ENCODE measurements around the gene SNTA1. TPM values are rescaled to one million over a fixed set of nuclear protein-coding genes. Genes with fewer than 3 reads are reported as not detected.

SNTA1 gene
- total RNA-seq, 4 donors from 2014 or later, result 193 to 291 (median 248) TPM

- no peaks in the 10 kb centered on the region for H3K9me3 ChIP-seq
- 94 to 97% methylated on average over 3 of the region's 3 CpGs for WGBS, 2 donors
Measured at GRCh38 chr20:33418033-33418432, 25.5 kb downstream of the SNTA1 start.

GRCh38 chr20:33415948-33416347 is 27.6 kb downstream of the SNTA1 start:
- TF ChIP-seq POLR2A (IDR thresholded peaks at IDR 0.05) (no peak), CTCF (IDR thresholded peaks at IDR 0.05) (peak; percentile 20 to 55 (median 54))
- intact Hi-C loops (cut with DNase I), result no loop called here
- Histone ChIP-seq H3K4me3 (replicated peaks in 1 of 3) (no peak overlapping the region), H3K36me3 (peaks cover 32 to 35% of the 10 kb centered on the region in 2 donors), H3K27me3 (no peaks in the 10 kb centered on the region), H3K4me1 (peaks cover 0 to 6% of the 10 kb centered on the region in 2 donors), H3K9me3 (no peaks in the 10 kb centered on the region), H3K27ac (no peak overlapping the region)
- 14 to 28% methylated on average over 6 to 8 of the region's 8 CpGs for WGBS, 2 donors
- peak; percentile 66 to 67 for DNase-seq

More at GRCh38 chr20:33418033-33418432, 25.5 kb downstream of the SNTA1 start:
- Histone ChIP-seq H3K27ac (no peak overlapping the region), H3K4me1 (peaks cover 0 to 11% of the 10 kb centered on the region in 2 donors), H3K4me3 (replicated peaks in 1 of 3) (no peak overlapping the region), H3K36me3 (peaks cover 11 to 18% of the 10 kb centered on the region in 2 donors), H3K27me3 (no peaks in the 10 kb centered on the region)
- no peak for DNase-seq
- intact Hi-C loops (cut with DNase I), result no loop called here
- TF ChIP-seq CTCF (IDR thresholded peaks at IDR 0.05) (no peak), POLR2A (IDR thresholded peaks at IDR 0.05) (no peak)

GRCh38 chr20:33412484-33412838 is 31.1 kb downstream of the SNTA1 start:
- peaks cover 45 to 63% of the 10 kb centered on the region in 2 donors for H3K36me3 ChIP-seq
- H3K4me3 ChIP-seq (replicated peaks in 1 of 3), result no peak overlapping the region
- DNase-seq, result no peak
- no peak overlapping the region for H3K27ac ChIP-seq
- intact Hi-C loops (cut with DNase I), result no loop called here
- peaks cover 0 to 6% of the 10 kb centered on the region in 2 donors for H3K4me1 ChIP-seq
- TF ChIP-seq CTCF (IDR thresholded peaks at IDR 0.05) (no peak), POLR2A (IDR thresholded peaks at IDR 0.05) (no peak)
- H3K27me3 ChIP-seq, result no peaks in the 10 kb centered on the region
- 94 to 95% methylated on average over 7 to 8 of the region's 8 CpGs for WGBS, 2 donors
- H3K9me3 ChIP-seq, result no peaks in the 10 kb centered on the region

GRCh38 chr20:33411711-33412483 is 31.7 kb downstream of the SNTA1 start:
- Histone ChIP-seq H3K9me3 (no peaks in the 10 kb centered on the region), H3K27me3 (no peaks in the 10 kb centered on the region), H3K36me3 (peaks cover 48 to 62% of the 10 kb centered on the region in 2 donors), H3K27ac (no peak overlapping the region), H3K4me3 (replicated peaks in 1 of 3) (no peak overlapping the region), H3K4me1 (peaks cover 0 to 6% of the 10 kb centered on the region in 2 donors)
- DNase-seq, result no peak
- TF ChIP-seq CTCF (IDR thresholded peaks at IDR 0.05), result no peak
- TF ChIP-seq POLR2A (IDR thresholded peaks at IDR 0.05), result no peak
- intact Hi-C loops (cut with DNase I), result no loop called here
- WGBS, 2 donors, result 97 to 98% methylated on average over 7 of the region's 7 CpGs

GRCh38 chr20:33411242-33411641 is 32.3 kb downstream of the SNTA1 start:
- TF ChIP-seq CTCF (IDR thresholded peaks at IDR 0.05) (no peak), POLR2A (IDR thresholded peaks at IDR 0.05) (no peak)
- no peaks in the 10 kb centered on the region for H3K27me3 ChIP-seq
- intact Hi-C loops (cut with DNase I), result no loop called here
- H3K4me3 ChIP-seq (replicated peaks in 1 of 3), result no peak overlapping the region
- no peak for DNase-seq
- peaks cover 0 to 6% of the 10 kb centered on the region in 2 donors for H3K4me1 ChIP-seq
- peaks cover 48 to 59% of the 10 kb centered on the region in 2 donors for H3K36me3 ChIP-seq
- H3K27ac ChIP-seq, result no peak overlapping the region
- 81 to 85% methylated on average over 7 of the region's 7 CpGs for WGBS, 2 donors
- H3K9me3 ChIP-seq, result no peaks in the 10 kb centered on the region
